ENCODE data around the gene LIN7B. TPM values are rescaled to one million over a fixed set of nuclear protein-coding genes. Genes with fewer than 3 reads are reported as not detected.

The LIN7B gene
- total RNA-seq, 1 experiment from 2014 or later: 11.8 TPM

- H3K36me3 ChIP-seq (ENCODE audit: control insufficient read depth, insufficient read depth, low read length): peaks cover 2% of the 10 kb centered on the region; the same call in 1 of the 2 replicates
- Mint-ChIP-seq H3K36me3 (ENCODE audit: insufficient read depth, unreplicated experiment) (peaks cover 32% of the 10 kb centered on the region), H3K9me3 (ENCODE audit: unreplicated experiment) (peaks cover 7% of the 10 kb centered on the region), H3K27me3 (ENCODE audit: insufficient read depth, unreplicated experiment) (no peaks in the 10 kb centered on the region), H3K4me1 (ENCODE audit: low read depth, unreplicated experiment) (peaks cover 14% of the 10 kb centered on the region), H3K27ac (ENCODE audit: unreplicated experiment) (no peak overlapping the region), H3K4me3 (ENCODE audit: unreplicated experiment) (no peak overlapping the region)
- CTCF ChIA-PET: no interaction called here
- H3K4me3 ChIP-seq (ENCODE audit: low read depth, low read length): no peak overlapping the region
- no peaks in the 10 kb centered on the region for H3K27me3 ChIP-seq (replicated peaks; ENCODE audit: control insufficient read depth, insufficient read depth, low read length)
- H3K4me1 ChIP-seq: no peaks in the 10 kb centered on the region
- H3K9me3 ChIP-seq: 0 out of 2 replicates have a peak, but pooled peaks cover 4% of the 10 kb centered on the region
- no peak for DNase-seq
- intact Hi-C loops (cut with micrococcal nuclease; ENCODE audit: unreplicated experiment): no loop called here
- POLR2A ChIA-PET: interaction anchor here (0.8 kb wide), 1 partner anchor 7 kb away, joined by 3 read pairs; no protein-coding TSS in a partner anchor
- no TSS peak for BruUV-seq (replicated peaks)
- TF ChIP-seq CTCF (IDR thresholded peaks at IDR 0.05; ENCODE audit: insufficient read depth in 1 of 2, low read depth in 1 of 2, low read length in 1 of 2, severe bottlenecking in 1 of 2, unreplicated experiment in 1 of 2): no peak
Measured at GRCh38 chr19:49132974-49133609, 18.9 kb downstream of the LIN7B start.

GRCh38 chr19:49133621-49134454, 19.7 kb downstream of the LIN7B start:
- Histone ChIP-seq H3K27me3 (replicated peaks; ENCODE audit: control insufficient read depth, insufficient read depth, low read length) (no peaks in the 10 kb centered on the region), H3K4me1 (no peaks in the 10 kb centered on the region), H3K36me3 (ENCODE audit: control insufficient read depth, insufficient read depth, low read length) (peaks cover 2% of the 10 kb centered on the region; the same call in 1 of the 2 replicates), H3K9me3 (0 out of 2 replicates have a peak, but pooled peaks cover 4% of the 10 kb centered on the region), H3K4me3 (ENCODE audit: low read depth, low read length) (no peak overlapping the region)
- H3K27ac Mint-ChIP-seq (ENCODE audit: unreplicated experiment): no peak overlapping the region
- CTCF ChIA-PET: no interaction called here
- H3K36me3 Mint-ChIP-seq (ENCODE audit: insufficient read depth, unreplicated experiment): peaks cover 25% of the 10 kb centered on the region
- H3K27me3 Mint-ChIP-seq (ENCODE audit: insufficient read depth, unreplicated experiment): no peaks in the 10 kb centered on the region
- no TSS peak for BruUV-seq (replicated peaks)
- H3K4me3 Mint-ChIP-seq (ENCODE audit: unreplicated experiment): no peak overlapping the region
- H3K4me1 Mint-ChIP-seq (ENCODE audit: low read depth, unreplicated experiment): peaks cover 6% of the 10 kb centered on the region
- DNase-seq: no peak
- no peak for TF ChIP-seq CTCF (IDR thresholded peaks at IDR 0.05; ENCODE audit: insufficient read depth in 1 of 2, low read depth in 1 of 2, low read length in 1 of 2, severe bottlenecking in 1 of 2, unreplicated experiment in 1 of 2)
- intact Hi-C loops (cut with micrococcal nuclease; ENCODE audit: unreplicated experiment): no loop called here
- POLR2A ChIA-PET: interaction anchor here (0.8 kb wide), 1 partner anchor 8 kb away, joined by 3 read pairs; no protein-coding TSS in a partner anchor
- peaks cover 3% of the 10 kb centered on the region for H3K9me3 Mint-ChIP-seq (ENCODE audit: unreplicated experiment)

- Histone ChIP-seq H3K4me3 (ENCODE audit: low read depth, low read length) (no peak overlapping the region), H3K4me1 (no peaks in the 10 kb centered on the region), H3K36me3 (ENCODE audit: control insufficient read depth, insufficient read depth, low read length) (no peaks in the 10 kb centered on the region; the same call in 1 of the 2 replicates), H3K9me3 (0 out of 2 replicates have a peak, but pooled peaks cover 4% of the 10 kb centered on the region), H3K27me3 (replicated peaks; ENCODE audit: control insufficient read depth, insufficient read depth, low read length) (no peaks in the 10 kb centered on the region)
- TF ChIP-seq CTCF (IDR thresholded peaks at IDR 0.05; ENCODE audit: insufficient read depth in 1 of 2, low read depth in 1 of 2, low read length in 1 of 2, severe bottlenecking in 1 of 2, unreplicated experiment in 1 of 2): no peak
- ChIA-PET CTCF (interaction anchor here (0.6 to 1.4 kb wide), 2 partner anchors 22 to 27 kb away, joined by 3 read pairs; no protein-coding TSS in a partner anchor), POLR2A (no interaction called here)
- no TSS peak for BruUV-seq (replicated peaks)
- no peak for DNase-seq
- H3K9me3 Mint-ChIP-seq (ENCODE audit: unreplicated experiment): no peaks in the 10 kb centered on the region
- H3K27me3 Mint-ChIP-seq (ENCODE audit: insufficient read depth, unreplicated experiment): no peaks in the 10 kb centered on the region
- intact Hi-C loops (cut with micrococcal nuclease; ENCODE audit: unreplicated experiment): no loop called here
- H3K4me3 Mint-ChIP-seq (ENCODE audit: unreplicated experiment): no peak overlapping the region
- no peak overlapping the region for H3K27ac Mint-ChIP-seq (ENCODE audit: unreplicated experiment)
- no peaks in the 10 kb centered on the region for H3K4me1 Mint-ChIP-seq (ENCODE audit: low read depth, unreplicated experiment)
- peaks cover 21% of the 10 kb centered on the region for H3K36me3 Mint-ChIP-seq (ENCODE audit: insufficient read depth, unreplicated experiment)
Measured at GRCh38 chr19:49135686-49136085, 21.5 kb downstream of the LIN7B start.
